HepG2 (cell line): ENCODE results near the gene OGFOD3. TPM values are rescaled to one million over a fixed set of nuclear protein-coding genes. Genes with fewer than 3 reads are reported as not detected.

Experiments used
- ATAC-seq: fragments of 200-7000 bp; cut with Tn5 transposase; 3 replicates; pipeline ENCODE4 v1.9.1; 2020; ENCODE audit warnings: mild to moderate bottlenecking, moderate library complexity
- BruUV-seq: library from RNA; stranded (reverse); fragments of 400-500 nt; replicated peaks from 2 replicates; lab custom pipeline; 2021; lab: Mats Ljungman, UMichigan
- CTCF ChIA-PET: fragments of 300-600 bp; formaldehyde crosslinking; extraction: SDS; loops from one replicate; lab custom pipeline; 2021; ENCODE audit warnings: low total read pairs, inconsistent platforms, low intra/inter-chr PET ratio; lab: Yijun Ruan, JAX
- POLR2A ChIA-PET: fragments of 350-600 bp; sonication (Branson Sonifier 250); formaldehyde crosslinking; loops from one replicate; lab custom pipeline; 2020; ENCODE audit warnings: antibody characterized with exemption, inconsistent platforms; lab: Yijun Ruan, JAX
- DNase-seq: peaks from one replicate; pipeline ENCODE4 v3.0.0-alpha.2; 2015; ENCODE audit warnings: low spot score
- FAIRE-seq: peaks from 3 replicates; lab custom pipeline; 2011; peaks lifted over from hg19 to GRCh38; lab: Jason Lieb, UNC
- H2AFZ ChIP-seq: one replicate; pipeline ENCODE4 v1.6.1; 2011; ENCODE audit warnings: low read length, inconsistent platforms
- H3K27ac ChIP-seq: fragments of 300-600 bp; 3 replicates; pipeline ENCODE4 v1.8.0; 2011; ENCODE audit warnings: mixed run types, mild to moderate bottlenecking, mixed read lengths, low read length, inconsistent platforms; ENCODE audit not compliant: insufficient read depth; ENCODE audit errors: extremely low read length
- H3K27me3 ChIP-seq, 2 experiments: fragments of 200-600 bp in 1 of 2; 2 replicates in 1 of 2; 3 replicates in 1 of 2; pipeline versions ENCODE4 v1.6.0 to v1.8.0; 2011; ENCODE audit warnings: low read length in 2 of 2, mild to moderate bottlenecking in 2 of 2, moderate library complexity in 2 of 2, inconsistent platforms in 1 of 2; ENCODE audit not compliant: insufficient read depth in 2 of 2, control insufficient read depth in 1 of 2
- H3K36me3 ChIP-seq, 2 experiments: fragments of 200-600 bp in 1 of 2; replicated peaks in 1 of 2; 2 replicates in 1 of 2; 3 replicates in 1 of 2; pipeline versions ENCODE4 v1.5.1 to v1.8.0; 2011; ENCODE audit warnings: low read length in 2 of 2, inconsistent platforms in 1 of 2; ENCODE audit not compliant: insufficient read depth in 2 of 2, control insufficient read depth in 1 of 2
- H3K4me1 ChIP-seq: 2 replicates; pipeline ENCODE4 v1.5.1; 2012; ENCODE audit warnings: low read length, inconsistent platforms; ENCODE audit not compliant: insufficient read depth
- H3K4me2 ChIP-seq: 2 replicates; pipeline ENCODE4 v1.6.0; 2011; ENCODE audit warnings: low read depth, low read length, inconsistent platforms
- H3K4me3 ChIP-seq, 3 experiments: fragments of 200-600 bp in 1 of 3; sonication (generic), shearing (Covaris generic) in 1 of 3; replicated peaks in 1 of 3; 2 replicates each; pipeline ENCODE4 v1.5.1; 2011 to 2016; ENCODE audit warnings: low read length in 3 of 3, inconsistent platforms in 2 of 3, low read depth in 2 of 3, mild to moderate bottlenecking in 2 of 3, control low read depth in 1 of 3, mixed read lengths in 1 of 3; ENCODE audit not compliant: insufficient read depth in 1 of 3
- H3K79me2 ChIP-seq: one replicate; pipeline ENCODE4 v1.6.1; 2011; ENCODE audit warnings: low read length, inconsistent platforms; ENCODE audit not compliant: insufficient read depth
- H3K9ac ChIP-seq: 2 replicates; pipeline ENCODE4 v1.6.0; 2011; ENCODE audit warnings: mild to moderate bottlenecking, low read depth, low read length, inconsistent platforms; ENCODE audit not compliant: insufficient read depth
- H3K9me3 ChIP-seq: 2 replicates; pipeline ENCODE4 v1.5.1; 2012; ENCODE audit warnings: mild to moderate bottlenecking, low read length
- H4K20me1 ChIP-seq: 2 replicates; pipeline ENCODE4 v1.6.0; 2011; ENCODE audit warnings: inconsistent platforms, mild to moderate bottlenecking, low read length, moderate library complexity; ENCODE audit not compliant: insufficient read depth
- BRD4 ChIP-seq: sonication (generic); formaldehyde crosslinking; IDR thresholded peaks from 2 replicates; pipeline ENCODE4 v1.4.0; 2020; ENCODE audit warnings: missing genetic modification reagents
- DMTF1 ChIP-seq: sonication (generic); formaldehyde crosslinking; IDR thresholded peaks from 2 replicates; pipeline ENCODE4 v1.4.0; 2020; ENCODE audit warnings: mild to moderate bottlenecking, missing genetic modification reagents
- GPBP1L1 ChIP-seq: sonication (generic); formaldehyde crosslinking; IDR thresholded peaks from 2 replicates; pipeline ENCODE4 v1.5.0; 2020; ENCODE audit warnings: mild to moderate bottlenecking, missing genetic modification reagents
- HNRNPLL ChIP-seq: fragments of 200-400 bp; formaldehyde crosslinking; IDR thresholded peaks from 2 replicates; pipeline ENCODE4 v1.6.1; 2017; ENCODE audit warnings: mild to moderate bottlenecking, low read depth, low read length; ENCODE audit not compliant: poor library complexity, severe bottlenecking
- ZBTB46 ChIP-seq: sonication (generic); formaldehyde crosslinking; IDR thresholded peaks from 2 replicates; pipeline ENCODE4 v1.4.0; 2020; ENCODE audit warnings: mild to moderate bottlenecking, missing genetic modification reagents, borderline replicate concordance
- ZSCAN30 ChIP-seq: sonication (generic); formaldehyde crosslinking; IDR thresholded peaks from 2 replicates; pipeline ENCODE4 v1.5.0; 2020; ENCODE audit warnings: mild to moderate bottlenecking, missing genetic modification reagents
- WGBS: methylation state at CpG from one replicate; pipeline ENCODE4 v1.1.6; 2017; ENCODE audit warnings: low lambda C conversion rate; 5-methylcytosine and 5-hydroxymethylcytosine counted together
- in situ Hi-C: cut with HindIII; loops from 2 replicates; pipeline ENCODE4 v1.10.0; 2017; ENCODE audit warnings: low pct_unique_long_range_greater_than_20kb; ENCODE audit not compliant: extremely low pct_ligation_motif_present
- intact Hi-C: fragments of 100-400 bp; cut with micrococcal nuclease; formaldehyde crosslinking; loops from one replicate; pipeline ENCODE4 v1.10.0; 2022; ENCODE audit not compliant: unreplicated experiment
- polyA plus RNA-seq, 8 experiments: library from polyadenylated mRNA; depleted of rRNA in 3 of 8; stranded (reverse) in 7 of 8; unstranded in 1 of 8; fragments of >200 nt; fragmentation: Illumina TruSeq in 4 of 8; extraction: Trizol in 4 of 8; gene quantifications; 2 replicates each; pipeline versions ENCODE4 v1.2.1 to v1.2.3, GENCODE V29; 2011 to 2016; ENCODE audit warnings: low read depth in 4 of 8, missing spikeins in 1 of 8, mixed read lengths in 1 of 8; ENCODE audit not compliant: insufficient read depth in 1 of 8
- total RNA-seq, 5 experiments: library from RNA; depleted of rRNA; stranded (reverse); fragments of >200 nt; fragmentation: Illumina TruSeq; extraction: Trizol; gene quantifications; 2 replicates each; pipeline ENCODE4 v1.2.3, GENCODE V29; 2016; ENCODE audit warnings: low read depth in 1 of 5

The OGFOD3 gene
- total and polyA plus RNA-seq, 2 of the 13 experiments (the other 11 are each of a cell fraction or from before 2014, with no cell fraction given): 40.0 to 42.1 TPM

DNA sequence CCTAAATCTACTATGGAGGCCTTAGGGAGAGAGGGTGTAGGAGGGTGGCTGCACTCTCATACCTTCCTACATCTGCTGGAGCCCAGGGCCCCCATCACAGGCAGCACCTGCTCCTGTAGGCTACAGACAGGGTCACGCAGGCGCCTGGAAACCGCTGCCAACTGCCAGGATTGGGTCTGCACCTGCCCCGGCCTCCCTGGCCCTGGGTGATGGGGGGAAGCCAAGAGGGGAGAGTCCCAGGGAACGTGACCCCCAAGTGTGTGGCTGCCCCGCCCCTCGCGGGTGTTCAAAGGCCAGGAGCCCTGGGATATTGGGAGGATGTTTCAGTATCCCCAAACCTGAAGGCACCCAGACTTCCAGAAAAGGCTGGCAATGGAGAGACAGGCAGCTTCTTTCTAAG lies 64.9 kb downstream of the OGFOD3 start:
- POLR2A ChIA-PET: no interaction called here

More for the DNA sequence above, 64.9 kb downstream of the OGFOD3 start:
- 51% methylated on average over 7 of the region's 8 CpGs for WGBS
- no peak overlapping the region; the same call in 1 of the 2 replicates for H3K4me2 ChIP-seq
- H3K27me3 ChIP-seq: no peaks in the 10 kb centered on the region
- no TSS peak for BruUV-seq
- intact Hi-C loops: loop anchor here (2.0 to 5.0 kb wide), 3 partner anchors 34 to 199 kb away; no protein-coding TSS in a partner anchor
- no peak overlapping the region for H3K4me3 ChIP-seq
- FAIRE-seq: no peak
- H3K27ac ChIP-seq: no peak overlapping the region
- in situ Hi-C loops: loop anchor here (5.0 to 10.0 kb wide), 3 partner anchors 34 to 201 kb away; no protein-coding TSS in a partner anchor
- H4K20me1 ChIP-seq: no peaks in the 10 kb centered on the region
- no peaks in the 10 kb centered on the region for H3K79me2 ChIP-seq
- no peak overlapping the region for H2AFZ ChIP-seq
- H3K4me1 ChIP-seq: peaks cover 100% of the 10 kb centered on the region
- no peaks in the 10 kb centered on the region for H3K9me3 ChIP-seq
- CTCF ChIA-PET: interaction anchor here (0.9 to 5.1 kb wide), 3 partner anchors 61 to 71 kb away, joined by 3 to 41 read pairs (median 17); no protein-coding TSS in a partner anchor
- H3K36me3 ChIP-seq: no peaks in the 10 kb centered on the region
- no peak for DNase-seq
- TF ChIP-seq DMTF1 (no peak), BRD4 (CRISPR knock-in tag) (0 out of 2 replicates have a peak, but pooled peaks have one; percentile 11), GPBP1L1 (CRISPR knock-in tag) (no peak), ZSCAN30 (no peak), ZBTB46 (CRISPR knock-in tag) (no peak), HNRNPLL (peak; percentile 18)
- H3K9ac ChIP-seq: no peak overlapping the region
- ATAC-seq: no peak
